DND-41 (cell line): ENCODE results near the gene EPHB1.
A peak's percentile ranks its signal among the peaks of the same experiment; 100 is the strongest.
"Not testable (repeated sequence)": the region's sequence is repeated elsewhere in the genome, so short reads cannot be mapped to it uniquely, and the experiment has no call there.

Experiments used
- ATAC-seq: fragments of 200-7000 bp; cut with Tn5 transposase; 3 replicates; pipeline ENCODE4 v1.9.1; 2021; ENCODE audit warnings: low read depth; ENCODE audit not compliant: insufficient read depth
- DNase-seq: peaks from one replicate; pipeline ENCODE4 v3.0.0-alpha.2; 2020
- H2AFZ ChIP-seq: 2 replicates; pipeline ENCODE4 v1.6.0; 2012; ENCODE audit warnings: low read depth, low read length
- H3K27ac ChIP-seq: 2 replicates; pipeline ENCODE4 v1.5.1; 2012; ENCODE audit warnings: low read length, inconsistent platforms
- H3K27me3 ChIP-seq: fragments of 200-600 bp; sonication (generic); 2 replicates; pipeline ENCODE4 v1.6.0; 2012; ENCODE audit warnings: low read length, mild to moderate bottlenecking, inconsistent platforms; ENCODE audit not compliant: insufficient read depth, poor library complexity
- H3K36me3 ChIP-seq: 2 replicates; pipeline ENCODE4 v1.5.1; 2012; ENCODE audit warnings: low read length, inconsistent platforms; ENCODE audit not compliant: insufficient read depth
- H3K4me1 ChIP-seq: 2 replicates; pipeline ENCODE4 v1.5.1; 2012; ENCODE audit warnings: mild to moderate bottlenecking, low read length; ENCODE audit not compliant: insufficient read depth
- H3K4me2 ChIP-seq: 2 replicates; pipeline ENCODE4 v1.6.0; 2012; ENCODE audit warnings: mild to moderate bottlenecking, moderate library complexity, low read length, inconsistent platforms; ENCODE audit not compliant: insufficient read depth
- H3K4me3 ChIP-seq, 2 experiments: fragments of 200-600 bp in 1 of 2; shearing (Covaris generic) in 1 of 2; 2 replicates each; pipeline ENCODE4 v1.5.1; 2012 to 2016; ENCODE audit warnings: inconsistent platforms in 2 of 2, low read length in 2 of 2, mild to moderate bottlenecking in 2 of 2, low read depth in 1 of 2, moderate library complexity in 1 of 2
- H3K79me2 ChIP-seq: 2 replicates; pipeline ENCODE4 v1.6.0; 2012; ENCODE audit warnings: low read length, inconsistent platforms; ENCODE audit not compliant: insufficient read depth
- H3K9ac ChIP-seq: 2 replicates; pipeline ENCODE4 v1.6.0; 2012; ENCODE audit warnings: low read depth, mild to moderate bottlenecking, inconsistent platforms, low read length, moderate library complexity
- H3K9me3 ChIP-seq: 2 replicates; pipeline ENCODE4 v1.5.1; 2012; ENCODE audit warnings: low read length, moderate library complexity, mild to moderate bottlenecking, inconsistent platforms; ENCODE audit not compliant: insufficient read depth, severe bottlenecking
- H4K20me1 ChIP-seq: 2 replicates; pipeline ENCODE4 v1.6.0; 2012; ENCODE audit warnings: low read length; ENCODE audit not compliant: insufficient read depth
- EZH2 ChIP-seq: IDR thresholded peaks from 3 replicates; pipeline ENCODE4 v1.6.1; 2012; ENCODE audit warnings: borderline replicate concordance, low read depth, mild to moderate bottlenecking, moderate library complexity, low read length, inconsistent platforms; ENCODE audit not compliant: severe bottlenecking
- TF ChIP-seq, protein P1 (sequence below): IDR thresholded peaks from 2 replicates; pipeline ENCODE4 v1.5.1; 2012; ENCODE audit warnings: borderline replicate concordance, low read length, moderate library complexity, mild to moderate bottlenecking; ENCODE audit not compliant: poor library complexity, severe bottlenecking; ENCODE audit errors: extremely low read depth

Gene EPHB1

GRCh38 chr3:134998158-134998557 lies 203.1 kb downstream of the EPHB1 start:
- Histone ChIP-seq H3K27me3 (no peaks in the 10 kb centered on the region), H3K79me2 (no peaks in the 10 kb centered on the region), H3K9ac (no peak overlapping the region), H3K9me3 (no peaks in the 10 kb centered on the region), H3K27ac (no peak overlapping the region), H3K4me2 (no peak overlapping the region), H4K20me1 (no peaks in the 10 kb centered on the region), H3K36me3 (no peaks in the 10 kb centered on the region), H2AFZ (no peak overlapping the region), H3K4me1 (peaks cover 6% of the 10 kb centered on the region; the same call in 1 of the 2 replicates), H3K4me3 (no peak overlapping the region)
- TF ChIP-seq, protein P1, sequence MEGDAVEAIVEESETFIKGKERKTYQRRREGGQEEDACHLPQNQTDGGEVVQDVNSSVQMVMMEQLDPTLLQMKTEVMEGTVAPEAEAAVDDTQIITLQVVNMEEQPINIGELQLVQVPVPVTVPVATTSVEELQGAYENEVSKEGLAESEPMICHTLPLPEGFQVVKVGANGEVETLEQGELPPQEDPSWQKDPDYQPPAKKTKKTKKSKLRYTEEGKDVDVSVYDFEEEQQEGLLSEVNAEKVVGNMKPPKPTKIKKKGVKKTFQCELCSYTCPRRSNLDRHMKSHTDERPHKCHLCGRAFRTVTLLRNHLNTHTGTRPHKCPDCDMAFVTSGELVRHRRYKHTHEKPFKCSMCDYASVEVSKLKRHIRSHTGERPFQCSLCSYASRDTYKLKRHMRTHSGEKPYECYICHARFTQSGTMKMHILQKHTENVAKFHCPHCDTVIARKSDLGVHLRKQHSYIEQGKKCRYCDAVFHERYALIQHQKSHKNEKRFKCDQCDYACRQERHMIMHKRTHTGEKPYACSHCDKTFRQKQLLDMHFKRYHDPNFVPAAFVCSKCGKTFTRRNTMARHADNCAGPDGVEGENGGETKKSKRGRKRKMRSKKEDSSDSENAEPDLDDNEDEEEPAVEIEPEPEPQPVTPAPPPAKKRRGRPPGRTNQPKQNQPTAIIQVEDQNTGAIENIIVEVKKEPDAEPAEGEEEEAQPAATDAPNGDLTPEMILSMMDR, result no peak
- no peak for TF ChIP-seq EZH2
- DNase-seq (peak; percentile 37), ATAC-seq (peak; percentile 85)

GRCh38 chr3:134998855-134999254 lies 203.8 kb downstream of the EPHB1 start:
- Histone ChIP-seq H3K79me2 (no peaks in the 10 kb centered on the region), H3K4me1 (peaks cover 6% of the 10 kb centered on the region; the same call in 1 of the 2 replicates), H3K9ac (no peak overlapping the region), H3K4me3 (no peak overlapping the region), H3K27ac (no peak overlapping the region), H3K9me3 (no peaks in the 10 kb centered on the region), H3K27me3 (no peaks in the 10 kb centered on the region), H4K20me1 (no peaks in the 10 kb centered on the region), H2AFZ (no peak overlapping the region), H3K36me3 (no peaks in the 10 kb centered on the region), H3K4me2 (no peak overlapping the region)
- DNase-seq (no peak), ATAC-seq (no peak)
- no peak for TF ChIP-seq EZH2
- TF ChIP-seq, protein P1, result no peak

DNA sequence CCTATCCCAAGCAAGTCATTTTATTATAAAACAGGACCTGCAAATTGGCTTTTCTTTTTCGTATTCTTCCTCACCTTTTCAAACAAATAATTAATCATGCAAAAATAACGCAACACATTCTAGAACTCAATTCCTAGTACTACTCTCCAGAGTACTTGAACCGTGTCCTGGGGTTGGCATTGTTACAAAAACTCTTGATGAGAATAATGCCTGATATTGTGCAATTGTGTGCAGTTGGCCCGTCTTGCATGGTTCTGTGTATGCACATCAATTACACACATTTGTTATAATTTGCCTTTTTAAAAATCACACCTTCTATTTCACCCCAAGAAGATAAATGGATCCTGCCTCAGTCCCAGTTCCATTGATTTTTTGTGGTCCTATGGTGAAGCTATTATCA lies 205.4 kb downstream of the EPHB1 start:
- H2AFZ ChIP-seq, result no peak overlapping the region
- no peak for DNase-seq

DNA sequence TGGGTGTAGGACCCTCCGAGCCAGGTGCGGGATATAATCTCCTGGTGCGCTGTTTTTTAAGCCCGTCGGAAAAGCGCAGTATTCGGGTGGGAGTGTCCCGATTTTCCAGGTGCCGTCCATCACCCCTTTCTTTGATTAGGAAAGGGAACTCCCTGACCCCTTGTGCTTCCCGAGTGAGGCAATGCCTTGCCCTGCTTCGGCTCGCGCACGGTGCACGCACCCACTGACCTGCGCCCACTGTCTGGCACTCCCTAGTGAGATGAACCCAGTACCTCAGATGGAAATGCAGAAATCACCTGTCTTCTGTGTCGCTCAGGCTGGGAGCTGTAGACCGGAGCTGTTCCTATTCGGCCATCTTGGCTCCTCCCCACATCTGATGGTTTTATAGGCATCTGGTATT lies 210.6 kb downstream of the EPHB1 start:
- H3K27ac ChIP-seq, H2AFZ ChIP-seq, H3K79me2 ChIP-seq, H3K36me3 ChIP-seq, ATAC-seq, H3K4me1 ChIP-seq, DNase-seq, H3K4me2 ChIP-seq, H3K9ac ChIP-seq, H3K9me3 ChIP-seq, H3K4me3 ChIP-seq, H4K20me1 ChIP-seq, H3K27me3 ChIP-seq: not testable (repeated sequence)

More for the DNA sequence above, 205.4 kb downstream of the EPHB1 start:
- no peak overlapping the region for H3K4me3 ChIP-seq
- H3K9ac ChIP-seq, result no peak overlapping the region
- no peaks in the 10 kb centered on the region for H3K9me3 ChIP-seq
- peaks cover 6% of the 10 kb centered on the region; the same call in 1 of the 2 replicates for H3K4me1 ChIP-seq
- H3K27me3 ChIP-seq, result no peaks in the 10 kb centered on the region
- TF ChIP-seq EZH2, result no peak
- TF ChIP-seq, protein P1, result no peak
- no peaks in the 10 kb centered on the region for H3K36me3 ChIP-seq
- H4K20me1 ChIP-seq, result no peaks in the 10 kb centered on the region
- no peaks in the 10 kb centered on the region for H3K79me2 ChIP-seq
- H3K27ac ChIP-seq, result no peak overlapping the region
- H3K4me2 ChIP-seq, result no peak overlapping the region
- no peak for ATAC-seq
